ENCODE measurements around the gene JSRP1. TPM values are rescaled to one million over a fixed set of nuclear protein-coding genes. Genes with fewer than 3 reads are reported as not detected.
A peak's percentile ranks its signal among the peaks of the same experiment; 100 is the strongest.

JSRP1 gene
- total RNA-seq, 1 donor from 2014 or later = not detected

DNA sequence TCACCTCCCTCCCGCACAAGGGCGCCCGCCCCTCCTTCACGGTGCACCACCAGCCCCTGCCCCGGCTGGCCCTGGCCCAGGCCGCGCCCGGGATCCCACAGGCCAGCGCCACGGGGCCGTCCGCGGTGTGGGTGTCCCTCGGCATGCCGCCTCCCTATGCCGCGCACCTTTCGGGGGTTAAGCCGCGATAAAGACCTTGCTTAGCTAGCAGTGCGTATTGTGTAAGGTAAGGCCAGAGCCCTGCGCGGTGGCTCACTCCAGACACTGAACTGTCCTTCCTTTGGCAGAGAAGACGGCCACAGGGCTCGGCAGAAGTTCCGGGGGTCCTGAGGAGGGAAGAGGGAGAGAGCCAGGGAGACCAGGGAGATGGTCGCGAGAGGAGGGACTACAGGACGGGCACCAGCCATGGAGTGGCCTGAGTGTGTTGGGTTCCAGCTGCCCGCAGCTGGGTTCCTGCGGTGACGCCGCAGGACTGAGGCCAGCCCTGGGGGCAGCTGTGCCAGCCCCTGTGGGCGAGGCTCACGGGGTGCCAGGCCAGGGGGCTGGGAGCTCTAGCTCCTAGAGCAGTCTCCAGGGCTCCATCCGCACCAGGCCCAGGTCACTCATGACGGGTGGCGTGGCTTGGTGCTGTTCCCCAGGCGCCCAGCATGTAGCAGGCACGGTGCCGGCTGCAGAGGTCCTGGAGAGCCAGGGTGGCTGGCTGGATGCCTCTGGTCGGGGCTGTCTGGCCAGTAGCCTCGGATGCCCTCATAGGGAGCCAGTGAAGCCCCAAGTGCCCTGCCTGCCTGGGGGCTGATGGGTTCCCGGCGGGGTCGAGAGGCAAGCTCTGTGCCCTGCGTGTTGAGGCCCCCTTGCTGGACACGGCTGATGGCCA is 27.8 kb downstream of the JSRP1 start:
- ATAC-seq = no peak
- no peak for DNase-seq (ENCODE audit: missing footprints)
- intact Hi-C loops (cut with DNase I) = no loop called here

GRCh38 chr19:2227415-2228156 is 28.6 kb downstream of the JSRP1 start:
- intact Hi-C loops (cut with DNase I) = no loop called here
- ATAC-seq = no peak

DNA sequence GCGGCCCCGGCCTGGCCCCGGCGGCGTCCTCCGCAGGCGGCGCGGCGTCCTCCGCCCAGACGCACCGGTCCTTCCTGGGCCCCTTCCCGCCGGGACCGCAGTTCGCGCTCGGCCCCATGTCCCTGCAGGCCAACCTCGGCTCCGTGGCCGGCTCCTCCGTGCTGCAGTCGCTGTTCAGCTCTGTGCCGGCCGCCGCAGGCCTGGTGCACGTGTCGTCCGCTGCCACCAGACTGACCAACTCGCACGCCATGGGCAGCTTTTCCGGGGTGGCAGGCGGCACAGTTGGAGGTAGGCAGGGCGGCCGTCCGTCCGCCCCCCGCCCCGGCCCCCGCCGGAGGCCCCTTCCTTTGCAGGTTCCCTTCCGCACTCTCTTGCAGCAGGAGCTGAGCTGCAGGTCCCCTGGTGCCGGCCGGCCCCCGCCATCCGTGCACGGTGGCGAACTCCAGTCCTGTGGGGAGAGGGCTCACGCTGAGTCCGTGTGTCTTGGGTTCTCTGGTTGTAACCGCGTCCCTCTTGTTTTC is 29.3 kb downstream of the JSRP1 start:
- intact Hi-C loops (cut with DNase I) = no loop called here
- ATAC-seq = no peak
- no peak for DNase-seq (ENCODE audit: missing footprints)

More at GRCh38 chr19:2227415-2228156, 28.6 kb downstream of the JSRP1 start:
- no peak for DNase-seq (ENCODE audit: missing footprints)

DNA sequence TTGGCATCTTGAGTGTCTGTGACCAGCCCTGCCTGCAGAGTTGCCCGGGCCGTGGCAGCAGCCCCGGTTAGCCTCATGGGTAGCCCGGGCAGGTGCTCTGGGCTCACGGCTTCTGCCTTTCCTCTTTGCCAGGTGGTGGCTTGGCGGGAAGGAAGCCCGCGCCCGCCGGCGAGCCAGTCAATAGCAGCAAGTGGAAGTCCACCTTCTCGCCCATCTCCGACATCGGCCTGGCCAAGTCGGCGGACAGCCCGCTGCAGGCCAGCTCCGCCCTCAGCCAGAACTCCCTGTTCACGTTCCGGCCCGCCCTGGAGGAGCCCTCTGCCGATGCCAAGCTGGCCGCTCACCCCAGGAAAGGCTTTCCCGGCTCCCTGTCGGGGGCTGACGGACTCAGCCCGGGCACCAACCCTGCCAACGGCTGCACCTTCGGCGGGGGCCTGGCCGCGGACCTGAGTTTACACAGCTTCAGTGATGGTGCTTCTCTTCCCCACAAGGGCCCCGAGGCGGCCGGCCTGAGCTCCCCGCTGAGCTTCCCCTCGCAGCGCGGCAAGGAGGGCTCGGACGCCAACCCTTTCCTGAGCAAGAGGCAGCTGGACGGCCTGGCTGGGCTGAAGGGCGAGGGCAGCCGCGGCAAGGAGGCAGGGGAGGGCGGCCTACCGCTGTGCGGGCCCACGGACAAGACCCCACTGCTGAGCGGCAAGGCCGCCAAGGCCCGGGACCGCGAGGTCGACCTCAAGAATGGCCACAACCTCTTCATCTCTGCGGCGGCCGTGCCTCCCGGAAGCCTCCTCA is 30.0 kb downstream of the JSRP1 start:
- ATAC-seq (no peak), DNase-seq (ENCODE audit: missing footprints) (no peak)
- intact Hi-C loops (cut with DNase I) = no loop called here

GRCh38 chr19:2225415-2226050 is 30.7 kb downstream of the JSRP1 start:
- no peak for ATAC-seq
- DNase-seq (ENCODE audit: missing footprints) = no peak
- intact Hi-C loops (cut with DNase I) = no loop called here

- ATAC-seq = no peak
- DNase-seq (ENCODE audit: missing footprints) = no peak
- intact Hi-C loops (cut with DNase I) = no loop called here
Measured at GRCh38 chr19:2224754-2225349, 31.4 kb downstream of the JSRP1 start.

DNA sequence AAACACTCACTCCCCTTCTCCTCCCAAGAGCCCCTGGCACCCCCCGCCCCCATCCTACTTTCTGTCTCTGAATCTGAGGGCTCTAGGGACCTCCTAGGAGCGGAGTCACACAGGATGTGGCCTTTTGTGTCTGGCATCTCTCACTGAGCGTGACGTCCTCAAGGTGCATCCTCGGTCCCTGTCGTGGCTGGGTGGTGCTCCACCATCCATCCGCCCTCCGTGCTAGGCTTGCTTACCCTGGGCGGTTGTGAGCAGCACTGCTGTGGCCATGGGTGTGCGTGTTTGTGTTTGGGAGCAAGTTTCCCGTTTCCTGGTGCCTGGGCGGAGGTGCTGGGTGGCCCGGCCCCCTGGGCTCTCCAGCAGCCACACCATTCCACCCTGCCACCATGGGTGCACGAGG is 32.3 kb downstream of the JSRP1 start:
- no peak for ATAC-seq
- no peak for DNase-seq (ENCODE audit: missing footprints)
- intact Hi-C loops (cut with DNase I) = no loop called here

DNA sequence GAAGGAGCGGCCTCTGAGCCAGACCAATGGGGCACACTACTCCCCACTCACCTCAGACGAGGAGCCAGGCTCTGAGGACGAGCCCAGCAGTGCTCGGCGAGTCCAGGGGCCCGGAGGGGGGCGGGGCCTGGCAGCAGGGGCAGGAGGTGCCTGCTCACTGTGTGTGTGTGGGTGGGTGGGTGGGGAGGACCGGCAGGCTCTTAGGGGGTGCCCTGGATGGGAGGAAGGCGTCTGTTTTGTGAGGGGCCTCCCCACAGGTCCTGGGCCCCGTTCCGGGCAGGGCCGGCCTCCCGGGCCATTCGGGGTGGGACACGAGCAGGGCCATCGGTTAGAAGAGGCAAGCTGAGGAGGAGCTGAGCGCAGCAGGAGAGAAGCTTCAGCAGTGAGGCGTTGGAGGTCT is 32.8 kb downstream of the JSRP1 start:
- intact Hi-C loops (cut with DNase I) = no loop called here
- DNase-seq (ENCODE audit: missing footprints) (no peak), ATAC-seq (no peak)

GRCh38 chr19:2221918-2222317 is 34.3 kb downstream of the JSRP1 start:
- ATAC-seq (no peak), DNase-seq (ENCODE audit: missing footprints) (no peak)
- intact Hi-C loops (cut with DNase I) = no loop called here

- ATAC-seq = peak; percentile 17
- intact Hi-C loops (cut with DNase I) = no loop called here
- DNase-seq (ENCODE audit: missing footprints) = no peak
Measured at GRCh38 chr19:2221250-2221831, 34.9 kb downstream of the JSRP1 start.

DNA sequence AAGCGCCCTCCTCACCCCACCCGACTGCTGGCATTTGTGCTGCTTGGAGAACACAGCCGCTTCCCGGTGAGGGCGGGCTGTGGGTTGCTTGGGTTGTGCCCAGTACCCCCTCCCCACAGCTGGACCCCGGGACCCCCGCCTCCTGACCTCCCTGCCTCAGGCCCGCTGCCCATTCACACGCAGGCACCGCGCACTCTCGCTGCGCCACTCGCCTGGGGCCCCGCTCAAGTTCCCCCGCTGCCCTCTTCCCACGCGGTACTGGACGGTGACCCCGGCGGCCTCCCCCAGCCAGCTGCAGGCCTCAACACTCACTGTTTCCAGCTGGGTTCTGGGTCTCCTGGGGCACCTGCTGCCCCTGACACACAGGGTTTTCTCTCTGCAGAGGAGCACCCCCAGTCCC is 36.5 kb downstream of the JSRP1 start:
- no peak for ATAC-seq
- intact Hi-C loops (cut with DNase I) = no loop called here
- DNase-seq (ENCODE audit: missing footprints) = no peak

DNA sequence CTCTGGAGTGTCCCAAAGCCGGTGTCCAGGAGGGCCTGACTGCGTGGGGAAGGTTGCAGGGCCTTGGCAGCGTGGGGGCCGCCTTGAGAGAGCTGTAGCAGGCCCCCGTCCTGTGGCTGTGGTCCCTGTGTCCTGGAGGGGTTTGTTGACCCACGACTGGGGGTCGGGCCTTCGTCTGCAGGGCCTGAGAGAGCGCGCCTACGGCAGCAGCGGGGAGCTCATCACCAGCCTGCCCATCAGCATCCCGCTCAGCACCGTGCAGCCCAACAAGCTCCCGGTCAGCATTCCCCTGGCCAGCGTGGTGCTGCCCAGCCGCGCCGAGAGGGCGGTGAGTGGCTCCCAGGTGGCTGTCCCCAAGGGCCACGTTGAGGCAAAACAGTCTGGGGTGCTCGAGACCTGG is 38.6 kb downstream of the JSRP1 start:
- ATAC-seq (no peak), DNase-seq (ENCODE audit: missing footprints) (no peak)
- intact Hi-C loops (cut with DNase I) = no loop called here

GRCh38 chr19:2216361-2217225 is 39.6 kb downstream of the JSRP1 start:
- no peak for ATAC-seq
- DNase-seq (ENCODE audit: missing footprints) = no peak
- intact Hi-C loops (cut with DNase I) = no loop called here

GRCh38 chr19:2215281-2215751 is 40.9 kb downstream of the JSRP1 start:
- DNase-seq (ENCODE audit: missing footprints) (no peak), ATAC-seq (no peak)
- intact Hi-C loops (cut with DNase I) = no loop called here

DNA sequence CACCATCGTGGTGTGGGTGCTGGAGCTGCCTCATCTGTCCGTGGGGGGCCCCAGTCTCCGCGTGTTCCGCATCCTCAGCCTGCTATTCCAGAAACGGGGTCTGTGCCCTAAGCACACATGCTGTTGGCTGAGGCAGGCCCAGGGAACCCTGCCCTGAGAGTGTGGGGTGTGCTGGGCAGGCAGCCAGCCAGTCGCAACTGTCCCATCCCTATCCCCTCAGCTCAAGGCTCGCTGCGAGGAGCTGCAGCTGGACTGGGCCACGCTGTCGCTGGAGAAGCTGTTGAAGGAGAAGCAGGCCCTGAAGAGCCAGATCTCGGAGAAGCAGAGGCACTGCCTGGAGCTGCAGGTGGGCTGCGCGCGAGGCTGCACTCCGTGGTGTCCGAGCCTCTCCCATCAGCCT is 42.0 kb downstream of the JSRP1 start:
- ATAC-seq (no peak), DNase-seq (ENCODE audit: missing footprints) (no peak)
- intact Hi-C loops (cut with DNase I) = no loop called here

- DNase-seq (ENCODE audit: missing footprints) (no peak), ATAC-seq (peak; percentile 48)
- intact Hi-C loops (cut with DNase I) = no loop called here
Measured at GRCh38 chr19:2213799-2214198, 42.4 kb downstream of the JSRP1 start.

All from Right ventricle myocardium inferior (tissue), 1 donor.